Osteoblast (primary cell): ENCODE data around the gene SIL1. TPM values are rescaled to one million over a fixed set of nuclear protein-coding genes. Genes with fewer than 3 reads are reported as not detected.
A peak's percentile ranks its signal among the peaks of the same experiment; 100 is the strongest.

Experiments used
- DNase-seq: peaks from one replicate; pipeline ENCODE4 v3.0.0; 2011; ENCODE audit warnings: low spot score, mixed read lengths; ENCODE audit not compliant: insufficient read length; ENCODE audit errors: missing footprints
- H2AFZ ChIP-seq: 2 replicates; pipeline ENCODE4 v1.6.0; 2011; ENCODE audit warnings: mild to moderate bottlenecking, low read length
- H3K27ac ChIP-seq: 2 replicates; pipeline ENCODE4 v1.5.1; 2011; ENCODE audit warnings: mild to moderate bottlenecking, low read depth, low read length, moderate library complexity
- H3K27me3 ChIP-seq: 2 replicates; pipeline ENCODE4 v1.6.0; 2012; ENCODE audit warnings: mild to moderate bottlenecking, control low read depth, inconsistent platforms, low read length, moderate library complexity; ENCODE audit not compliant: insufficient read depth
- H3K36me3 ChIP-seq: 2 replicates; pipeline ENCODE4 v1.5.1; 2011; ENCODE audit warnings: mild to moderate bottlenecking, low read length, control low read depth, moderate library complexity; ENCODE audit not compliant: insufficient read depth
- H3K4me1 ChIP-seq: 2 replicates; pipeline ENCODE4 v1.5.1; 2011; ENCODE audit warnings: mild to moderate bottlenecking, low read length, control low read depth, moderate library complexity; ENCODE audit not compliant: insufficient read depth
- H3K4me2 ChIP-seq: 2 replicates; pipeline ENCODE4 v1.6.0; 2011; ENCODE audit warnings: mild to moderate bottlenecking, low read length; ENCODE audit not compliant: insufficient read depth
- H3K4me3 ChIP-seq: fragments of 200-600 bp; sonication (generic); 3 replicates; pipeline ENCODE4 v1.5.1; 2012; ENCODE audit warnings: mild to moderate bottlenecking, low read length, inconsistent platforms; ENCODE audit not compliant: insufficient read depth
- H3K79me2 ChIP-seq: 2 replicates; pipeline ENCODE4 v1.6.0; 2012; ENCODE audit warnings: mild to moderate bottlenecking, low read length, control low read depth, inconsistent platforms; ENCODE audit not compliant: insufficient read depth
- H3K9me3 ChIP-seq: 2 replicates; pipeline ENCODE4 v1.5.1; 2011; ENCODE audit warnings: low read depth, low read length, control low read depth
- H4K20me1 ChIP-seq: 2 replicates; pipeline ENCODE4 v1.6.0; 2012; ENCODE audit warnings: mild to moderate bottlenecking, low read length, control low read depth; ENCODE audit not compliant: insufficient read depth
- CTCF ChIP-seq: IDR thresholded peaks from 2 replicates; pipeline ENCODE4 v1.5.1; 2011; ENCODE audit warnings: mild to moderate bottlenecking, low read depth, low read length, moderate library complexity; ENCODE audit errors: extremely low read depth
- total RNA-seq: library from RNA; depleted of rRNA; stranded (reverse); fragments of >200 nt; gene quantifications from 2 replicates; pipeline ENCODE4 v1.2.3, GENCODE V29; 2012

The SIL1 gene
- total RNA-seq, 1 donor, result 65.1 TPM

- Histone ChIP-seq H4K20me1 (peaks cover 8% of the 10 kb centered on the region), H3K4me2 (peak overlapping the region; percentile 15), H3K4me1 (peaks cover 28% of the 10 kb centered on the region), H3K36me3 (no peaks in the 10 kb centered on the region), H2AFZ (no peak overlapping the region), H3K9me3 (no peaks in the 10 kb centered on the region), H3K27ac (peak overlapping the region; percentile 62), H3K79me2 (no peaks in the 10 kb centered on the region), H3K4me3 (no peak overlapping the region), H3K27me3 (no peaks in the 10 kb centered on the region)
- no peak for DNase-seq
- no peak for TF ChIP-seq CTCF
Measured at GRCh38 chr5:138975098-138975847, 222.9 kb downstream of the SIL1 start.

GRCh38 chr5:138974227-138975063 is 223.7 kb downstream of the SIL1 start:
- Histone ChIP-seq H2AFZ (no peak overlapping the region), H3K4me1 (peaks cover 26% of the 10 kb centered on the region), H3K27me3 (no peaks in the 10 kb centered on the region), H4K20me1 (peaks cover 11% of the 10 kb centered on the region), H3K27ac (peak overlapping the region; percentile 40), H3K4me2 (no peak overlapping the region), H3K36me3 (no peaks in the 10 kb centered on the region), H3K4me3 (no peak overlapping the region), H3K79me2 (no peaks in the 10 kb centered on the region), H3K9me3 (no peaks in the 10 kb centered on the region)
- TF ChIP-seq CTCF, result no peak
- no peak for DNase-seq

- Histone ChIP-seq H3K9me3 (no peaks in the 10 kb centered on the region), H3K4me2 (no peak overlapping the region), H3K27ac (no peak overlapping the region), H4K20me1 (peaks cover 15% of the 10 kb centered on the region), H3K36me3 (no peaks in the 10 kb centered on the region), H3K4me1 (peaks cover 18% of the 10 kb centered on the region), H3K4me3 (no peak overlapping the region), H2AFZ (no peak overlapping the region), H3K79me2 (no peaks in the 10 kb centered on the region), H3K27me3 (no peaks in the 10 kb centered on the region)
- DNase-seq, result no peak
- TF ChIP-seq CTCF, result no peak
Measured at GRCh38 chr5:138972836-138973235, 225.3 kb downstream of the SIL1 start.

- H3K79me2 ChIP-seq, result no peaks in the 10 kb centered on the region
- H3K27me3 ChIP-seq, result no peaks in the 10 kb centered on the region
- no peak for DNase-seq
- no peak for TF ChIP-seq CTCF
- H3K27ac ChIP-seq, result no peak overlapping the region
- no peak overlapping the region for H3K4me3 ChIP-seq
- no peaks in the 10 kb centered on the region for H3K36me3 ChIP-seq
- H3K4me1 ChIP-seq, result peaks cover 15% of the 10 kb centered on the region
- no peaks in the 10 kb centered on the region for H3K9me3 ChIP-seq
- no peak overlapping the region for H3K4me2 ChIP-seq
- H4K20me1 ChIP-seq, result peaks cover 15% of the 10 kb centered on the region
- no peak overlapping the region for H2AFZ ChIP-seq
Measured at GRCh38 chr5:138972230-138972629, 225.9 kb downstream of the SIL1 start.
